ENCODE measurements around the gene PTPRT.

GRCh38 chr20:43040427-43040826, 149.3 kb downstream of the PTPRT start:
- TF ChIP-seq, protein P1, sequence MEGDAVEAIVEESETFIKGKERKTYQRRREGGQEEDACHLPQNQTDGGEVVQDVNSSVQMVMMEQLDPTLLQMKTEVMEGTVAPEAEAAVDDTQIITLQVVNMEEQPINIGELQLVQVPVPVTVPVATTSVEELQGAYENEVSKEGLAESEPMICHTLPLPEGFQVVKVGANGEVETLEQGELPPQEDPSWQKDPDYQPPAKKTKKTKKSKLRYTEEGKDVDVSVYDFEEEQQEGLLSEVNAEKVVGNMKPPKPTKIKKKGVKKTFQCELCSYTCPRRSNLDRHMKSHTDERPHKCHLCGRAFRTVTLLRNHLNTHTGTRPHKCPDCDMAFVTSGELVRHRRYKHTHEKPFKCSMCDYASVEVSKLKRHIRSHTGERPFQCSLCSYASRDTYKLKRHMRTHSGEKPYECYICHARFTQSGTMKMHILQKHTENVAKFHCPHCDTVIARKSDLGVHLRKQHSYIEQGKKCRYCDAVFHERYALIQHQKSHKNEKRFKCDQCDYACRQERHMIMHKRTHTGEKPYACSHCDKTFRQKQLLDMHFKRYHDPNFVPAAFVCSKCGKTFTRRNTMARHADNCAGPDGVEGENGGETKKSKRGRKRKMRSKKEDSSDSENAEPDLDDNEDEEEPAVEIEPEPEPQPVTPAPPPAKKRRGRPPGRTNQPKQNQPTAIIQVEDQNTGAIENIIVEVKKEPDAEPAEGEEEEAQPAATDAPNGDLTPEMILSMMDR (IDR thresholded peaks at IDR 0.05 in 2 of 3, conservative IDR thresholded peaks at IDR 0.05 in 1 of 3; ENCODE audit: borderline replicate concordance in 1 of 3, insufficient read depth in 1 of 3, low read depth in 2 of 3, low read length in 2 of 3): no peak
- TF ChIP-seq EZH2phosphoT487 (IDR thresholded peaks at IDR 0.05; ENCODE audit: borderline replicate concordance): no peak
- no peak for TF ChIP-seq JUND (IDR thresholded peaks at IDR 0.05)
- no peak for TF ChIP-seq MAX (IDR thresholded peaks at IDR 0.05)

All from HCT116 (cell line).